Thoracic aorta (tissue), 2 donors: ENCODE results near the gene SELENOK. TPM values are rescaled to one million over a fixed set of nuclear protein-coding genes. Genes with fewer than 3 reads are reported as not detected.
"Not testable (repeated sequence)": the region's sequence is repeated elsewhere in the genome, so short reads cannot be mapped to it uniquely, and the experiment has no call there.

Source experiments
- ATAC-seq: fragments of 150-250 bp; one replicate; pipeline ENCODE4 v1.8.0; 2017; ENCODE audit warnings: low read depth; ENCODE audit not compliant: insufficient number of reproducible peaks, low FRiP score
- DNase-seq: peaks from one replicate; pipeline ENCODE4 v3.0.0-alpha.2; 2020; ENCODE audit warnings: low spot score
- H3K27ac ChIP-seq, 2 donors: fragments of 200-600 bp; sonication (generic); 1 replicate in 1 of 2; 2 replicates in 1 of 2; pipeline ENCODE4 v1.5.1; 2016; ENCODE audit warnings: mild to moderate bottlenecking in 2 of 2, moderate library complexity in 2 of 2
- H3K27me3 ChIP-seq: fragments of 200-600 bp; sonication (generic); replicated peaks from 2 replicates; pipeline ENCODE4 v1.6.0; 2016; ENCODE audit warnings: mild to moderate bottlenecking; ENCODE audit not compliant: insufficient read depth
- H3K36me3 ChIP-seq: fragments of 200-600 bp; sonication (generic); one replicate; pipeline ENCODE4 v1.5.1; 2016
- H3K4me1 ChIP-seq, 2 donors: fragments of 200-600 bp; sonication (generic); 1 replicate in 1 of 2; 2 replicates in 1 of 2; pipeline versions ENCODE4 v1.5.1 to v1.6.0; 2016; ENCODE audit warnings: low read depth in 2 of 2, mild to moderate bottlenecking in 1 of 2; ENCODE audit not compliant: control insufficient read depth in 1 of 2
- H3K4me3 ChIP-seq: fragments of 200-600 bp; sonication (generic); 2 replicates; pipeline ENCODE4 v1.5.1; 2016; ENCODE audit warnings: mild to moderate bottlenecking
- H3K9me3 ChIP-seq: fragments of 200-600 bp; sonication (generic); 2 replicates; pipeline ENCODE4 v1.5.1; 2016
- CTCF ChIP-seq: fragments of 200-600 bp; sonication (generic); IDR thresholded peaks from one replicate; pipeline ENCODE4 v1.5.1; 2019; ENCODE audit warnings: antibody characterized with exemption
- total RNA-seq, 2 donors: library from RNA; depleted of rRNA; stranded (reverse); fragments of >200 nt; gene quantifications; one replicate each; pipeline versions ENCODE4 v1.1.0 to v1.2.3, GENCODE V29; 2016

SELENOK gene
- total RNA-seq, 2 donors from 2014 or later = 22.6 to 36.8 TPM

DNA sequence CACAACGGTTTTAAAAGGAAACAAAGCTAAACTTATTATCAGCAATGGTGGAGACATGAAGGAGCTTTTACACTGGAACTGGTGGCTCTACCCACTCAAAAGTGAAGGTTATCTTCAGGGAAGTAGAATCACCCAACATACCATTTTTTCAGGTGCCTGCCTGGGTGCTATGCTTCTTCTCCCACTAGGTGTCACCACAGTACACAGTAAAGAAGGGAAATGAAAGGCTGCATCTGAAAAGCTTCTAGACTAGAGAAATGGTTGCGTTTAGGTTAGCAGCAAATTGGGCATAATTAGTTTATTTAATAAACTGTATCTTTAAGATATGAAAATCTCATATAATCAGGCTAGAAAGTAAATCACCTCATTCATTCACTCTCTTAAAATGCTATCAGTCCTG, 47.0 kb upstream of the SELENOK start:
- Histone ChIP-seq H3K27me3 (no peaks in the 10 kb centered on the region), H3K9me3 (peaks cover 7% of the 10 kb centered on the region), H3K27ac (no peak overlapping the region), H3K4me1 (no peaks in the 10 kb centered on the region), H3K36me3 (no peaks in the 10 kb centered on the region), H3K4me3 (no peak overlapping the region)
- DNase-seq = no peak
- no peak for ATAC-seq
- peak; percentile 68 for TF ChIP-seq CTCF

GRCh38 chr3:53936347-53936746, 44.7 kb upstream of the SELENOK start:
- ATAC-seq (no peak), DNase-seq (no peak)
- Histone ChIP-seq H3K27ac (no peak overlapping the region), H3K27me3 (no peaks in the 10 kb centered on the region), H3K36me3 (no peaks in the 10 kb centered on the region), H3K4me1 (no peaks in the 10 kb centered on the region), H3K9me3 (peaks cover 7% of the 10 kb centered on the region), H3K4me3 (no peak overlapping the region)
- TF ChIP-seq CTCF = no peak

GRCh38 chr3:53935283-53935901, 43.7 kb upstream of the SELENOK start:
- Histone ChIP-seq H3K4me3 (no peak overlapping the region), H3K36me3 (no peaks in the 10 kb centered on the region), H3K27ac (no peak overlapping the region), H3K9me3 (peaks cover 7% of the 10 kb centered on the region), H3K27me3 (no peaks in the 10 kb centered on the region), H3K4me1 (no peaks in the 10 kb centered on the region)
- no peak for TF ChIP-seq CTCF
- DNase-seq (no peak), ATAC-seq (no peak)

DNA sequence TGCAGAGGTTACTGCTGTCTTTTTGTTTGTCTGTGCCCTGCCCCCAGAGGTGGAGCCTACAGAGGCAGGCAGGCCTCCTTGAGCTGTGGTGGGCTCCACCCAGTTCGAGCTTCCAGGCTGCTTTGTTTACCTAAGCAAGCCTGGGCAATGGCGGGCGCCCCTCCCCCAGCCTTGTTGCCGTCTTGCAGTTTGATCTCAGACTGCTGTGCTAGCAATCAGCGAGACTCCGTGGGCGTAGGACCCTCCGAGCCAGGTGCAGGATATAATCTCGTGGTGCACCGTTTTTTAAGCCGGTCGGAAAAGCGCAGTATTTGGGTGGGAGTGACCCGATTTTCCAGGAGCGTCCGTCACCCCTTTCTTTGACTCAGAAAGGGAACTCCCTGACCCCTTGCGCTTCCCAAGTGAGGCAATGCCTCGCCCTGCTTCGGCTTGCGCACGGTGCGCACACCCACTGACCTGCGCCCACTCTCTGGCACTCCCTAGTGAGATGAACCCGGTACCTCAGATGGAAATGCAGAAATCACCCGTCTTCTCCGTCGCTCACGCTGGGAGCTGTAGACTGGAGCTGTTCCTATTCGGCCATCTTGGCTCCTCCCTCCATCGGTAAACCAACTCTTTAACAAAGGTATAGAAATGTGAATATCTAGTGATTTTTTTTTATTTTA, 35.7 kb upstream of the SELENOK start:
- ATAC-seq, H3K4me1 ChIP-seq, H3K27me3 ChIP-seq, H3K9me3 ChIP-seq, H3K27ac ChIP-seq, H3K4me3 ChIP-seq, DNase-seq, H3K36me3 ChIP-seq: not testable (repeated sequence)

- no peak for DNase-seq
- TF ChIP-seq CTCF = no peak
- H3K4me3 ChIP-seq = no peak overlapping the region
- no peaks in the 10 kb centered on the region for H3K27me3 ChIP-seq
- H3K36me3 ChIP-seq = no peaks in the 10 kb centered on the region
- no peaks in the 10 kb centered on the region for H3K9me3 ChIP-seq
- no peak overlapping the region for H3K27ac ChIP-seq
- ATAC-seq = no peak
- H3K4me1 ChIP-seq = no peaks in the 10 kb centered on the region
Measured at GRCh38 chr3:53921296-53921695, 29.6 kb upstream of the SELENOK start.

DNA sequence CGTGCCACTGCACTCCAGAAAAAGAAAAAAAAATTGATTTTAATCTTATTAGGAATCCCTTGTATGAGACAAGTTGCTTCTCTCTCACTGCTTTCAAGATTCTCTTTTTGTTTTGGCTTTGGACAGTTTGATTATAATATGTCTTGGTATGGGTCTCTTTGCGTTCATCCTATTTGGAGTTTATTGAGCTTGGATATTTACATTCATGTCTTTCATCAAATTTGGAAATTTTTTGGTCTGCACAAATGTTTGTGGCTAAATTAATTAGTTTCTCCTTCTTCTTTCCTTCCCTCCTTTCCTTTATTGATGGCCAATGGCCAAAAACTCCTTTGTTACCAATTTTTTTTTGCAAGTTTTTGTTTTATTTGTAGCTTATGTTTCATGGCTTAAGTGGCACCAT, 28.1 kb upstream of the SELENOK start:
- DNase-seq (no peak), ATAC-seq (no peak)
- Histone ChIP-seq H3K9me3 (no peaks in the 10 kb centered on the region), H3K27me3 (no peaks in the 10 kb centered on the region), H3K27ac (no peak overlapping the region), H3K4me3 (no peak overlapping the region), H3K36me3 (no peaks in the 10 kb centered on the region), H3K4me1 (no peaks in the 10 kb centered on the region)
- TF ChIP-seq CTCF = no peak
